CD14-positive monocyte (primary cell): ENCODE data around the gene AKAP8. TPM values are rescaled to one million over a fixed set of nuclear protein-coding genes. Genes with fewer than 3 reads are reported as not detected.

ENCODE experiments used
- DNase-seq, 3 donors: peaks; one replicate each; pipeline ENCODE4 v3.0.0-alpha.2; 2011 to 2022
- H2AFZ ChIP-seq: 2 replicates; pipeline ENCODE4 v1.6.0; 2012; ENCODE audit warnings: mild to moderate bottlenecking, low read depth, low read length, inconsistent platforms; ENCODE audit not compliant: insufficient read depth, poor library complexity, severe bottlenecking
- H3K27ac ChIP-seq, 2 donors: 1 replicate in 1 of 2; 2 replicates in 1 of 2; pipeline ENCODE4 v1.5.1; 2012 to 2013; ENCODE audit warnings: low read length in 2 of 2, control low read depth in 1 of 2, inconsistent platforms in 1 of 2, low read depth in 1 of 2, mild to moderate bottlenecking in 1 of 2
- H3K27me3 ChIP-seq, 2 donors: one replicate each; pipeline versions ENCODE4 v1.6.0 to v1.6.1; 2011 to 2013; ENCODE audit warnings: low read length in 2 of 2; ENCODE audit not compliant: control insufficient read depth in 2 of 2, insufficient read depth in 2 of 2
- H3K36me3 ChIP-seq, 2 donors: replicated peaks in 1 of 2; 1 replicate in 1 of 2; 2 replicates in 1 of 2; pipeline versions ENCODE4 v1.5.1 to v1.6.1; 2012 to 2013; ENCODE audit warnings: low read length in 2 of 2, control low read depth in 1 of 2, inconsistent platforms in 1 of 2, mild to moderate bottlenecking in 1 of 2; ENCODE audit not compliant: insufficient read depth in 2 of 2, control insufficient read depth in 1 of 2
- H3K4me1 ChIP-seq, 2 donors: 1 replicate in 1 of 2; 2 replicates in 1 of 2; pipeline versions ENCODE4 v1.5.1 to v1.6.1; 2012 to 2013; ENCODE audit warnings: low read length in 2 of 2, control low read depth in 1 of 2, inconsistent platforms in 1 of 2, mild to moderate bottlenecking in 1 of 2, moderate library complexity in 1 of 2; ENCODE audit not compliant: insufficient read depth in 2 of 2, control insufficient read depth in 1 of 2
- H3K4me2 ChIP-seq: replicated peaks from 2 replicates; pipeline ENCODE3; 2012; ENCODE audit warnings: low read length, moderate library complexity, mild to moderate bottlenecking; ENCODE audit not compliant: poor library complexity, severe bottlenecking; ENCODE audit errors: extremely low read depth
- H3K4me3 ChIP-seq, 3 experiments: fragments of 200-600 bp in 1 of 3; sonication (generic) in 1 of 3; replicated peaks in 1 of 3; 1 replicate in 2 of 3; 2 replicates in 1 of 3; pipeline ENCODE4 v1.5.1; 2011 to 2013; ENCODE audit warnings: low read length in 3 of 3, mild to moderate bottlenecking in 3 of 3, control low read depth in 2 of 3, low read depth in 2 of 3, inconsistent platforms in 1 of 3, moderate library complexity in 1 of 3
- H3K79me2 ChIP-seq: 2 replicates; pipeline ENCODE4 v1.6.0; 2012; ENCODE audit warnings: mild to moderate bottlenecking, control low read depth, inconsistent platforms, low read length, moderate library complexity; ENCODE audit not compliant: insufficient read depth
- H3K9ac ChIP-seq: 2 replicates; pipeline ENCODE4 v1.6.0; 2017; ENCODE audit warnings: low read length, mild to moderate bottlenecking; ENCODE audit not compliant: insufficient read depth, poor library complexity, severe bottlenecking
- H3K9me3 ChIP-seq, 2 donors: replicated peaks in 1 of 2; 1 replicate in 1 of 2; 2 replicates in 1 of 2; pipeline versions ENCODE4 v1.5.1 to v1.6.1; 2012 to 2013; ENCODE audit warnings: low read length in 2 of 2, control low read depth in 1 of 2; ENCODE audit not compliant: control insufficient read depth in 1 of 2, insufficient read depth in 1 of 2
- H4K20me1 ChIP-seq: 2 replicates; pipeline ENCODE4 v1.6.0; 2012; ENCODE audit warnings: mild to moderate bottlenecking, low read length, control low read depth, moderate library complexity; ENCODE audit not compliant: insufficient read depth
- H3K27ac Mint-ChIP-seq, 7 donors: one replicate each; pipeline ENCODE4 v1.8.0; 2020; ENCODE audit warnings: mild to moderate bottlenecking in 7 of 7, mixed read lengths in 7 of 7, moderate library complexity in 6 of 7, inconsistent platforms in 2 of 7
- H3K27me3 Mint-ChIP-seq, 3 donors: one replicate each; pipeline ENCODE4 v1.8.0; 2021 to 2022; ENCODE audit warnings: low read depth in 3 of 3, mild to moderate bottlenecking in 3 of 3, mixed read lengths in 3 of 3, moderate library complexity in 3 of 3, inconsistent platforms in 1 of 3
- H3K36me3 Mint-ChIP-seq, 2 donors: one replicate each; pipeline ENCODE4 v1.8.0; 2020; ENCODE audit warnings: mixed read lengths in 2 of 2, inconsistent platforms in 1 of 2, mild to moderate bottlenecking in 1 of 2
- H3K4me1 Mint-ChIP-seq: one replicate; pipeline ENCODE4 v1.8.0; 2020; ENCODE audit warnings: mild to moderate bottlenecking, mixed read lengths
- H3K4me3 Mint-ChIP-seq, 2 donors: one replicate each; pipeline ENCODE4 v1.8.0; 2020; ENCODE audit warnings: mild to moderate bottlenecking in 2 of 2, mixed read lengths in 2 of 2, moderate library complexity in 1 of 2
- H3K9me3 Mint-ChIP-seq, 7 donors: one replicate each; pipeline ENCODE4 v1.8.0; 2020 to 2022; ENCODE audit warnings: mixed read lengths in 7 of 7, mild to moderate bottlenecking in 6 of 7, moderate library complexity in 6 of 7, inconsistent platforms in 2 of 7
- WGBS: methylation state at CpG from one replicate; pipeline ENCODE4 v1.1.5; 2013; ENCODE audit warnings: missing lambda C conversion rate; ENCODE audit not compliant: insufficient coverage; 5-methylcytosine and 5-hydroxymethylcytosine counted together
- intact Hi-C, 2 donors: fragments of 100-400 bp; cut with micrococcal nuclease; formaldehyde crosslinking; loops; one replicate each; pipeline versions ENCODE4 v1.15.0 to v1.15.1; 2023
- polyA plus RNA-seq, 3 donors: library from polyadenylated mRNA; depleted of rRNA in 1 of 3; unstranded in 2 of 3; stranded (reverse) in 1 of 3; fragments of 300-500 nt in 2 of 3; fragments of >200 nt in 1 of 3; fragmentation: Illumina TruSeq in 2 of 3; gene quantifications; 1 replicate in 2 of 3; 2 replicates in 1 of 3; pipeline ENCODE4 v1.2.3, GENCODE V29; 2012 to 2021
- TF ChIP-seq, protein P1 (sequence below): fragments of 200-600 bp; IDR thresholded peaks from one replicate; pipeline ENCODE4 v1.8.0; 2022; ENCODE audit warnings: antibody characterized with exemption, mild to moderate bottlenecking

Gene AKAP8
- polyA plus RNA-seq, 3 donors: 8.0 to 25.9 (median 12.3) TPM

DNA sequence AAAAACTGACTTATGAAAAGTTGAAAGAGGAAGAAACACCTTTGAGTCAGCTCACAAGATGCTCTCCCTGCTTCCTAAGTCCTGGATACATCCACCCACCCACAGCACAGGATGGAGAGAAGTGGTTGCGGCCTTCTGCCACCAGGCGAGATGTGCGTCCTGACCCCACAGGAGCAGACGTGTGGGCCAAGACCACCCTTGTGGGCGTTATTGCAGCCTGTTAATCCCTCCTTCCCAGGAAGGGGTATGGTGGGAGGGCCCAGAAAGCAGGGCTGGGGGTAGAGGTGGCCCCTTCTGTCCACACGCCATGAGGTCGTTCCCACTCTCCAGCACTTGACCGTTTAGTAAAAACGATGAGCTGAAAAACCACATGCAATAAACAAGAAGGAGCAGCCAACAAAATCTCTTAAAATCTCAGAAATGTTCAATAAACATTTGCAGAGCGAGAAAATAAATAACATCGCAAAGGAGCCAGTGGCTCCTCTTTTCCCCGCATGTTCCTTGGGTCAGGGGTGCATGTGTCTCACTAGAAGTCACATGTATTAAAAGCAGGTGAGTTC, 41.6 kb upstream of the AKAP8 start:
- Mint-ChIP-seq H3K36me3 (peaks cover 32 to 51% of the 10 kb centered on the region in 2 donors), H3K9me3 (peaks cover 0 to 9% (median 6%) of the 10 kb centered on the region in 7 donors), H3K4me1 (peaks cover 27% of the 10 kb centered on the region), H3K4me3 (no peak overlapping the region), H3K27me3 (no peaks in the 10 kb centered on the region), H3K27ac (no peak overlapping the region)
- Histone ChIP-seq H3K4me3 (no peak overlapping the region), H4K20me1 (peaks cover 19% of the 10 kb centered on the region), H3K36me3 (peaks cover 33 to 49% of the 10 kb centered on the region in 2 donors), H3K9ac (no peak overlapping the region), H3K9me3 (peaks cover 6 to 10% of the 10 kb centered on the region in 2 donors), H3K27ac (no peak overlapping the region), H2AFZ (no peak overlapping the region), H3K4me2 (no peak overlapping the region), H3K27me3 (no peaks in the 10 kb centered on the region), H3K79me2 (peaks cover 29% of the 10 kb centered on the region), H3K4me1 (peaks cover 19 to 26% of the 10 kb centered on the region in 2 donors)
- DNase-seq: no peak
- TF ChIP-seq, protein P1, sequence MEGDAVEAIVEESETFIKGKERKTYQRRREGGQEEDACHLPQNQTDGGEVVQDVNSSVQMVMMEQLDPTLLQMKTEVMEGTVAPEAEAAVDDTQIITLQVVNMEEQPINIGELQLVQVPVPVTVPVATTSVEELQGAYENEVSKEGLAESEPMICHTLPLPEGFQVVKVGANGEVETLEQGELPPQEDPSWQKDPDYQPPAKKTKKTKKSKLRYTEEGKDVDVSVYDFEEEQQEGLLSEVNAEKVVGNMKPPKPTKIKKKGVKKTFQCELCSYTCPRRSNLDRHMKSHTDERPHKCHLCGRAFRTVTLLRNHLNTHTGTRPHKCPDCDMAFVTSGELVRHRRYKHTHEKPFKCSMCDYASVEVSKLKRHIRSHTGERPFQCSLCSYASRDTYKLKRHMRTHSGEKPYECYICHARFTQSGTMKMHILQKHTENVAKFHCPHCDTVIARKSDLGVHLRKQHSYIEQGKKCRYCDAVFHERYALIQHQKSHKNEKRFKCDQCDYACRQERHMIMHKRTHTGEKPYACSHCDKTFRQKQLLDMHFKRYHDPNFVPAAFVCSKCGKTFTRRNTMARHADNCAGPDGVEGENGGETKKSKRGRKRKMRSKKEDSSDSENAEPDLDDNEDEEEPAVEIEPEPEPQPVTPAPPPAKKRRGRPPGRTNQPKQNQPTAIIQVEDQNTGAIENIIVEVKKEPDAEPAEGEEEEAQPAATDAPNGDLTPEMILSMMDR: no peak
- intact Hi-C loops: no loop called here
- WGBS: 80% methylated on average over 3 of the region's 12 CpGs

DNA sequence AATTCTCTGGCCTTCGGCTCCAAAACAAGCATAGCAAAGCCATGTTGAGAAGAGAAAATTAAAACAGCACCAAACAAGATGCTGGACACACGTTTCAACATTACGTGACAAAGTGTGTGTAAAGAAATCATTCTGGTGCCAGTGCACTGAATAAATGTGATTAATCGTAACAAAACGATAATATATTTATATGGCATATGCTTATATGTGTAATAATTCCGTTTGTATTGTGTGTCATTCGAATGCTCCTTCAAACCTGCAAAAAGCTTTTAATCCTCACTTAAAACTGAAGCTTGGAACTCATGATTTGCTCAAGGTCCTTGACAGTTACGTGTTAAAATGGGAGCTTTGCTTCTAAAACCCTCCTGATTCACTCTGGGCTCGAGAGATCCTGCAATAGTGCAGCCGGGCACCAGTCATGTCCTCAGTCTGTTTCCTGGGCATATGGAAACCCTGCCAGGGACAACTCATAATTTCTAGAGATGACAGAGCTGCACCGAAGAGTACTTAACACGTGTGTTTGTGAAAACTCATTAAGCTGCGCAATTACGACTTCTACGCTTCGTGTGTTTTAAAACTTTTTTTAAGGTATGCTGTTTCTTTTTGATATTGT, 39.9 kb upstream of the AKAP8 start:
- peaks cover 0 to 8% (median 6%) of the 10 kb centered on the region in 7 donors for H3K9me3 Mint-ChIP-seq
- H3K4me3 Mint-ChIP-seq: peak overlapping the region; percentile 86 to 97
- Histone ChIP-seq H3K79me2 (peaks cover 44% of the 10 kb centered on the region), H3K27ac (no peak overlapping the region), H2AFZ (peak overlapping the region; percentile 51), H3K4me3 (peak overlapping the region; percentile 12 to 97 (median 13)), H4K20me1 (peaks cover 34% of the 10 kb centered on the region), H3K9ac (peak overlapping the region; percentile 97), H3K27me3 (no peaks in the 10 kb centered on the region), H3K36me3 (peaks cover 26 to 41% of the 10 kb centered on the region in 2 donors), H3K4me1 (peaks cover 19 to 26% of the 10 kb centered on the region in 2 donors), H3K9me3 (peaks cover 6 to 10% of the 10 kb centered on the region in 2 donors), H3K4me2 (peak overlapping the region; percentile 71)
- peak overlapping the region in 2 of 7 donors; percentile 56 to 82 for H3K27ac Mint-ChIP-seq
- DNase-seq: no peak
- H3K36me3 Mint-ChIP-seq: peaks cover 31 to 53% of the 10 kb centered on the region in 2 donors
- intact Hi-C loops: loop anchor here (1.0 to 5.0 kb wide), 7 partner anchors 13 to 137 kb away; partner anchors contain the start of gene AKAP8 (in 1 of the 2)
- WGBS: 43% methylated on average over 4 of the region's 16 CpGs
- TF ChIP-seq, protein P1: peak; percentile 53
- peaks cover 30% of the 10 kb centered on the region for H3K4me1 Mint-ChIP-seq
- no peaks in the 10 kb centered on the region for H3K27me3 Mint-ChIP-seq
